ENCODE results near the gene KIDINS220. TPM values are rescaled to one million over a fixed set of nuclear protein-coding genes. Genes with fewer than 3 reads are reported as not detected.

The KIDINS220 gene
- total RNA-seq, 1 experiment from 2014 or later = 20.1 TPM

- TF ChIP-seq REST (IDR thresholded peaks at IDR 0.05; ENCODE audit: low read depth) = no peak
- TF ChIP-seq ZFX (IDR thresholded peaks at IDR 0.05) = no peak
- no peak for TF ChIP-seq MAX (IDR thresholded peaks at IDR 0.05)
- no peak for TF ChIP-seq EZH2 (IDR thresholded peaks at IDR 0.05)
These were observed 37.2 kb downstream of the KIDINS220 start (continued) for GRCh38 chr2:8800218-8800617.

GRCh38 chr2:8799004-8799403 is 38.4 kb downstream of the KIDINS220 start:
- Histone ChIP-seq H3K27me3 (ENCODE audit: insufficient read depth, low read length) (no peaks in the 10 kb centered on the region), H3K36me3 (ENCODE audit: control insufficient read depth in 1 of 2, insufficient read depth in 2 of 2, low read length in 2 of 2) (no peaks in the 10 kb centered on the region), H3K4me2 (ENCODE audit: low read length) (no peak overlapping the region), H3K9me2 (ENCODE audit: insufficient read depth) (no peaks in the 10 kb centered on the region), H3K4me1 (ENCODE audit: control insufficient read depth in 1 of 2, insufficient read depth in 2 of 2, low read length in 2 of 2) (peaks cover 7 to 8% of the 10 kb centered on the region in 2 experiments; a peak in 3 of 4 replicates), H3K9ac (ENCODE audit: low read length) (no peak overlapping the region), H3K9me3 (ENCODE audit: control insufficient read depth in 1 of 2, insufficient read depth in 1 of 2, low read depth in 1 of 2, low read length in 2 of 2) (no peaks in the 10 kb centered on the region), H3K27ac (ENCODE audit: low read depth, low read length) (no peak overlapping the region), H3K79me2 (ENCODE audit: insufficient read depth, low read length) (no peaks in the 10 kb centered on the region), H4K20me1 (ENCODE audit: insufficient read depth) (peaks cover 4% of the 10 kb centered on the region; the same call in 1 of the 2 replicates), H3K4me3 (replicated peaks in 1 of 2; ENCODE audit: low read depth in 1 of 2, low read length in 2 of 2) (no peak overlapping the region), H2AFZ (ENCODE audit: low read depth, low read length, poor library complexity, severe bottlenecking) (no peak overlapping the region)
- intact Hi-C loops (cut with micrococcal nuclease) = no loop called here
- RAD21 ChIA-PET (ENCODE audit: low non-redundant PET in 1 of 2, low total read pairs in 2 of 2, uncharacterized antibody in 2 of 2, unreplicated experiment in 2 of 2) = no interaction called here
- TF ChIP-seq EZH2phosphoT487 (IDR thresholded peaks at IDR 0.05; ENCODE audit: borderline replicate concordance) (no peak), ELF1 (IDR thresholded peaks at IDR 0.05; ENCODE audit: borderline replicate concordance, low read depth) (no peak), REST (IDR thresholded peaks at IDR 0.05; ENCODE audit: low read depth) (no peak)
- CTCF ChIA-PET = no interaction called here
- DNase-seq (ENCODE audit: low read depth, low spot score) (no peak), ATAC-seq (no peak)
- POLR2A ChIA-PET = no interaction called here
- BruUV-seq (replicated peaks) = no TSS peak
